IPS-20b (cell line): ENCODE results near the gene RGN.
"Not testable (repeated sequence)": the region's sequence is repeated elsewhere in the genome, so short reads cannot be mapped to it uniquely, and the experiment has no call there.

Experiments
- H3K27ac ChIP-seq: one replicate; pipeline ENCODE4 v1.5.1; 2013; ENCODE audit warnings: low read length
- H3K27me3 ChIP-seq: 2 replicates; pipeline ENCODE4 v1.6.1; 2013; ENCODE audit warnings: mild to moderate bottlenecking, low read length, inconsistent platforms; ENCODE audit not compliant: insufficient read depth
- H3K36me3 ChIP-seq: 2 replicates; pipeline ENCODE4 v1.6.1; 2013; ENCODE audit warnings: low read depth, mild to moderate bottlenecking, inconsistent platforms, low read length, moderate library complexity; ENCODE audit not compliant: insufficient read depth
- H3K4me1 ChIP-seq: 2 replicates; pipeline ENCODE4 v1.6.1; 2013; ENCODE audit warnings: mild to moderate bottlenecking, control low read depth, inconsistent platforms, low read length, moderate library complexity; ENCODE audit not compliant: insufficient read depth
- H3K4me3 ChIP-seq: 2 replicates; pipeline ENCODE4 v1.5.1; 2013; ENCODE audit warnings: mild to moderate bottlenecking, low read length, inconsistent platforms
- H3K9ac ChIP-seq: 2 replicates; pipeline ENCODE4 v1.6.1; 2013; ENCODE audit warnings: low read depth, mild to moderate bottlenecking, inconsistent platforms, low read length, moderate library complexity
- H3K9me3 ChIP-seq: 2 replicates; pipeline ENCODE4 v1.6.1; 2013; ENCODE audit warnings: mild to moderate bottlenecking, low read depth, low read length, inconsistent platforms; ENCODE audit not compliant: insufficient read depth

RGN gene

DNA sequence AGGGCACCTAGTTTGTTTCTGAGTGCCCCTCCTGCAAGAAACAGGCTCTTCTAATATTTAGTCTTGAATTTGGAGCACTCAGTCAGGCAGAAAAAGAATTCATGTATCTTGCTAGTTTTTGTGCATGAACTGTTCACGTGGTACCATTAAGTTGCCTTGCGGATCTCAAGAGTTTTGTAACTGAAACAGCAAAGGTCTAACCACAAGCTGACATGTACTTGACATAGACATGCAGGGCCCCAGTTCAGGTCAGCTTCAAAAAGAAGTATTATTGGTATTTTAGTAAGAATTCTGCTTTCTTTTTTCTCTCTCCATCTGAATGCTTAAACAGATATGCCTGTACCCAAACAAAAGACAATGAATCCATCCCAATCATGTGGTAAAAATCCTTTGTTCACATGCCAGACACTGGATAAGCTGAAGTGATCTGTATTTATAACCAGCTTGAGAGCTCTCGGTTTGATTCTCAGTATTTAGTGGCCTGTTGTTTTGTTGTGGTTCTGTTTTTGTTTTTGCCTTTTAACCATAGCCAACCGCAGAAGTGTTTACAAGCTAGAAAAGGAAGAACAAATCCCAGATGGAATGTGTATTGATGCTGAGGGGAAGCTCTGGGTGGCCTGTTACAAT is 13.0 kb downstream of the RGN start:
- Histone ChIP-seq H3K27me3 (no peaks in the 10 kb centered on the region), H3K27ac (no peak overlapping the region), H3K9me3 (no peaks in the 10 kb centered on the region), H3K4me3 (no peak overlapping the region), H3K9ac (no peak overlapping the region; the same call in 1 of the 2 replicates), H3K36me3 (no peaks in the 10 kb centered on the region), H3K4me1 (peaks cover 7% of the 10 kb centered on the region; the same call in 1 of the 2 replicates)

DNA sequence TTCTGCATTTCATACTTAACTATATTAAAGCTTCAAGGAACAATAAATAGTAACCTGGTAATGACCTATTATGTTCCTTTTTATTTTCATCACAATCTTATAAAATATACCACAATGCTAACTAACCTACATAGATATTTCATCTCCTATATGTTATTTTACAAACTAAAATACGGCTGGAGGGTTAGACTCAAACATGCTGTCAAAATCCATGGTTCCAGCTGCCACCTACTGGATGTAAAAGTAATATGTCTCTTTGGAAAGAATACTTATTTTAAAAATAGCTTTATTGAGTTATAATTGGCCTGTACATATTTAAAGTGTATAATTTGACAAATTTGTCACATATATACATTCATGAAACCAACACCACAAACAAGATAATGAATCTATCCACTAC is 15.0 kb downstream of the RGN start:
- no peaks in the 10 kb centered on the region for H3K36me3 ChIP-seq
- no peak overlapping the region for H3K27ac ChIP-seq
- H3K27me3 ChIP-seq = no peaks in the 10 kb centered on the region
- no peaks in the 10 kb centered on the region for H3K9me3 ChIP-seq
- H3K4me3 ChIP-seq = no peak overlapping the region
- no peak overlapping the region for H3K9ac ChIP-seq
- H3K4me1 ChIP-seq = peaks cover 10% of the 10 kb centered on the region; the same call in 1 of the 2 replicates

DNA sequence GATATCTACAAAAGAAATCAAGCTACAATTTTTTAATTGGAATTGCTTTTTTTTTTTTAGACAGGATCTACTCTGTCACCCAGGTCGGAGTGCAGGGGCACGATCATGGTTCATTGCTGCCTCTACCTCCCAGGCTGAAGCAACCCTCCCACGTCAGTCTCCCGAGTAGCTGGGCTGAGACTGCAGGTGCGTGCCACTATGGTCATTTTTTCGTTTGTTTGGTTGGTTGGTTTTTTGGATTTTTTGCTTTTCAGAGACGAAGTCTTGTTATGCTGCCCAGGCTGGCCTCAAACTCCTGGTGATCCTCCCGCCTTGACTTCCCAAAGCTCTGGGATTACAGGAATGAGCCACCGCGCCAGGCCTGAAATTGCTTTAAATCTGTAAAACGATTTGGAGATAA is 15.6 kb downstream of the RGN start:
- no peak overlapping the region for H3K9ac ChIP-seq

GRCh38 chrX:47097018-47097417 is 18.8 kb downstream of the RGN start:
- H3K36me3 ChIP-seq = no peaks in the 10 kb centered on the region
- H3K27me3 ChIP-seq = no peaks in the 10 kb centered on the region
- no peak overlapping the region for H3K9ac ChIP-seq
- H3K27ac ChIP-seq = no peak overlapping the region
- no peak overlapping the region for H3K4me3 ChIP-seq
- H3K9me3 ChIP-seq = no peaks in the 10 kb centered on the region
- H3K4me1 ChIP-seq = peaks cover 5% of the 10 kb centered on the region; the same call in 1 of the 2 replicates

More for the DNA sequence above, 15.6 kb downstream of the RGN start:
- no peaks in the 10 kb centered on the region for H3K27me3 ChIP-seq
- no peak overlapping the region for H3K4me3 ChIP-seq
- H3K36me3 ChIP-seq = no peaks in the 10 kb centered on the region
- H3K9me3 ChIP-seq = no peaks in the 10 kb centered on the region
- no peak overlapping the region for H3K27ac ChIP-seq
- H3K4me1 ChIP-seq = peaks cover 10% of the 10 kb centered on the region; the same call in 1 of the 2 replicates

DNA sequence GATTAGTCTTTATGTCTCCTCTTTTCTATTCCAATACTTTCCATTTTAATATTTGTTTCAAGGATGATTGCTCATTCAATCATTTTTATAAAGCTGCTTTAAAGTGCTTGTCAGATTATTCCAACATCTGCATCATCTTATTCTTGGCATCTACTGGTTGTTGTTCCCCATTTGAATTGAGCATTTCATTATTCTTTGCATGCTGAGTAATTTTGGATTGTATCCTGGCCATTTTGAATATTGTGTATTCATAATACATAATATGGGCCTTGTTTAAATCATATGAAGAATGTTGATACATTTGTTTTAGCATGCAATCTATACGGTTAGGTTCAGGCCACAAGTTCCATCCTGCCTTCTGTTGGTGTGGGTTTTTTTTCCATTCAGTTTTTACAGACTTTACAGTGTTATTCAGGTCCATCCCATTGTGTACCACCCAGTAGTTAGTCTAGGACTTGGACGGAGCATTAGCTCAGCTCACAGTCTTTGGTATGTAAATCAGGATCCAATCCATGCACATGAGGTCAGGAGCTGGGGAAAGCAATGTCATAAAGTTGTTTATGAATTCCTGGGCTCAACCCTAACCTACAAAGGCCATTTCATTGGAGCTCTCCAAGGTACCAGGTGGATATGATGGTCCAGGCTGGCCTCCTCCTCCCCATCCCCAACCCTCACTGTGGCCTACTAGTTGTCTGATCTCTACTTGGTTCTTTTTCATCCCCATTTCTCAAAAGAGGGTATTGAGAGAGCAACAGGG is 20.3 kb downstream of the RGN start:
- H3K9ac ChIP-seq = no peak overlapping the region
- H3K27ac ChIP-seq = no peak overlapping the region
- no peaks in the 10 kb centered on the region for H3K9me3 ChIP-seq
- H3K27me3 ChIP-seq = no peaks in the 10 kb centered on the region
- no peak overlapping the region for H3K4me3 ChIP-seq
- peaks cover 3% of the 10 kb centered on the region; the same call in 1 of the 2 replicates for H3K4me1 ChIP-seq
- no peaks in the 10 kb centered on the region for H3K36me3 ChIP-seq

DNA sequence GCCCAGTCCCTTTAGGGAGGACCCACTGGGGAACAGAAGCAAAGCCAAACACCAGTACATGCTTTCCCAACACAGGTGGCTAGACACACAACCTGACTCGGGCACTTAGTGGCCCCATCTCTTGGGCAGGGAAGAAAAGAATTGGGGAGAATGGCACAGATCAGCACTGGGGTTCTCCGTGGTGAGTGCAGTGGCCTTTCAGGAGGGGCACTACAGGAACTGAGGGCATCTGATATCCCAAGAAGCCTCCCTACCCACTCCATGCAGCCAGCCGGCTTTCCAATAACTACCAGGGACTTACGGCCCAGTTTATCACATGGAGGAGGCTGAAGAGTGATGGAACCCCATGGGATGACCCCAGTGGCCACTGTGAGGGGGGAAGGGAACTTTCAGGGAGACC is 23.0 kb downstream of the RGN start:
- H3K4me3 ChIP-seq = no peak overlapping the region
- H3K36me3 ChIP-seq = no peaks in the 10 kb centered on the region
- H3K27me3 ChIP-seq = no peaks in the 10 kb centered on the region
- no peak overlapping the region for H3K27ac ChIP-seq
- no peaks in the 10 kb centered on the region for H3K9me3 ChIP-seq
- peaks cover 3% of the 10 kb centered on the region; the same call in 1 of the 2 replicates for H3K4me1 ChIP-seq
- H3K9ac ChIP-seq = no peak overlapping the region

DNA sequence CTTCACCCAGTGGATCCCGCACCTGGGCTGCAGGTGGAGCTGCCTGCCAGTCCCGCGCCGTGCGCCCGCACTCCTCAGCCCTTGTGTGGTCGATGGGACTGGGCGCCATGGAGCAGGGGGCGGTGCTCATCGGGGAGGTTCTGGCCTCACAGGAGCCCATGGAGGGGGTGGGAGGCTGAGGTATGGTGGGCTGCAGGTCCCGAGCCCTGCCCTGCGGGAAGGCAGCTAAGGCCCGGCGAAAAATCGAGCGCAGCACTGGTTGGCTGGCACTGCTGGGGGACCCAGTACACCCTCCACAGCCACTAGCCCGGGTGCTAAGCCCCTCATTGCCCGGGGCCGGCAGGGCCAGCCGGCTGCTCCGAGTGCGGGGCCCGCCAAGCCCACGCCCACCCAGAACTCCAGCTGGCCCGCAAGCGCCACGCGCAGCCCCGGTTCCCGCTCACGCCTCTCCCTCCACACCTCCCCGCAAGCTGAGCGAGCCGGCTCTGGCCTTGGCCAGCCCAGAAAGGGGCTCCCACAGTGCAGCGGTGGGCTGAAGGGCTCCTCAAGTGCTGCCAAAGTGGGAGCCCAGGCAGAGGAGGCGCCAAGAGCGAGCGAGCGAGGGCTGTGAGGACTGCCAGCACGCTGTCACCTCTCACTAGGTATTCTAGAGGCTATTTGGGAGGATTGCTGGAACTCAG is 32.8 kb downstream of the RGN start:
- H3K36me3 ChIP-seq, H3K4me3 ChIP-seq, H3K27me3 ChIP-seq, H3K4me1 ChIP-seq, H3K9ac ChIP-seq, H3K27ac ChIP-seq, H3K9me3 ChIP-seq: not testable (repeated sequence)

DNA sequence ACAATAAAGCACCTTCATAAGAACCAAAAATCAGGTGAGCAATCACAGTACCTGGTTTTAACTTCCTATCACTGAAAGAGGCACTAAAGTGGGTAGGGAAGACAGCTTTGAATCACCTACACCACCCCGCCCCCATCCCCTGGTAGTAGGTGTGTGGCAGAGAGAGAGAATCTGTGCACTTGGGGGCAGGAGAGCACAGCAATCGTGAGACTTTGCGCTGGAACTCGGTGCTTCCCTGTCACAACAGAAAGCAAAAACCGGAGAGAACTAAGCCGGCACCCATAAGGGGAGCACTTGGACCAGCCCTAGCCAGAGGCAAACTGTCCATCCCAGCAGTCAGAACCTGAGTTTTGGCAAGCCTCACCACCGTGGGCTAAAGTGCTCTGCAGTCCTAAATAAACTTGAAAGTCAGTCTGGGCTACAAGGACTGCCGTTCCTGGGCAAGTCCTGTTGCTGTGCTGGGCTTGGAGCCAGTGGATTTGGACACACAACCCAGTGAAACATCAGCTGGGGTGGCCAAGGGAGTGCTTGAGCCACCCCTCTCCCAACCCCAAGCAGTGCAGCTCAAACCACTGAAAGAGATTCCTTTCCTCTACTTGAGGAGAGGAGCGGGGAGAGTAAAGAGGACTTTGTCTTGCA is 34.2 kb downstream of the RGN start:
- H3K9ac ChIP-seq = no peak overlapping the region
- H3K36me3 ChIP-seq = no peaks in the 10 kb centered on the region
- H3K9me3 ChIP-seq = no peaks in the 10 kb centered on the region
- H3K4me3 ChIP-seq = no peak overlapping the region
- H3K4me1 ChIP-seq = no peaks in the 10 kb centered on the region
- H3K27ac ChIP-seq = no peak overlapping the region
- H3K27me3 ChIP-seq = no peaks in the 10 kb centered on the region

DNA sequence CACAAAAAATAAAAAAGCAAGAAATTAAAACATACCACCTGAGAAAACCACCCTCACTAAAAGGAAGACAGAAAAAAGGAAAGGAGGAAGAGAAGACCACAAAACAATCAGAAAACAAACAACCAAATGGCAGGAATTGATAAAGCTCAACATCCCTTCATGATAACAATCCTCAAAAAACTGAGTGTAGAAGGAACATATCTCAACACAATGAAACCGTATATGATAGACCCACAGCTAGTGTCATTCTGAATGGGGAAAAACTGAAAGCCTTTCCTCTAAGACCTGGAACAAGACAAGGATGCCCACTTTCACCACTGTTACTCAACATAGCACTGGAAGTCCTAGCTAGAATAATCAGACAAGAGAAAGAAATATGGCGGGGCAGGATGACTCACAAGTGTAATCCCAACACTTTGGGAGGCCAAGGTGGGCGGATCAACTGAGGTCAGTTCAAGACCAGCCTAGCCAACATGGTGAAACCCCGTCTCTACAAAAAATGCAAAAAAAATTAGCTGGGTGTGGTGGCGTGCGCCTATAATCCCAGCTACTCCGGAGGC is 38.4 kb downstream of the RGN start:
- H3K27ac ChIP-seq, H3K9ac ChIP-seq, H3K9me3 ChIP-seq, H3K27me3 ChIP-seq, H3K36me3 ChIP-seq, H3K4me1 ChIP-seq, H3K4me3 ChIP-seq: not testable (repeated sequence)

GRCh38 chrX:47124466-47124865 is 46.2 kb downstream of the RGN start:
- H3K9ac ChIP-seq, H3K4me3 ChIP-seq, H3K9me3 ChIP-seq, H3K27me3 ChIP-seq, H3K27ac ChIP-seq, H3K36me3 ChIP-seq, H3K4me1 ChIP-seq: not testable (repeated sequence)

DNA sequence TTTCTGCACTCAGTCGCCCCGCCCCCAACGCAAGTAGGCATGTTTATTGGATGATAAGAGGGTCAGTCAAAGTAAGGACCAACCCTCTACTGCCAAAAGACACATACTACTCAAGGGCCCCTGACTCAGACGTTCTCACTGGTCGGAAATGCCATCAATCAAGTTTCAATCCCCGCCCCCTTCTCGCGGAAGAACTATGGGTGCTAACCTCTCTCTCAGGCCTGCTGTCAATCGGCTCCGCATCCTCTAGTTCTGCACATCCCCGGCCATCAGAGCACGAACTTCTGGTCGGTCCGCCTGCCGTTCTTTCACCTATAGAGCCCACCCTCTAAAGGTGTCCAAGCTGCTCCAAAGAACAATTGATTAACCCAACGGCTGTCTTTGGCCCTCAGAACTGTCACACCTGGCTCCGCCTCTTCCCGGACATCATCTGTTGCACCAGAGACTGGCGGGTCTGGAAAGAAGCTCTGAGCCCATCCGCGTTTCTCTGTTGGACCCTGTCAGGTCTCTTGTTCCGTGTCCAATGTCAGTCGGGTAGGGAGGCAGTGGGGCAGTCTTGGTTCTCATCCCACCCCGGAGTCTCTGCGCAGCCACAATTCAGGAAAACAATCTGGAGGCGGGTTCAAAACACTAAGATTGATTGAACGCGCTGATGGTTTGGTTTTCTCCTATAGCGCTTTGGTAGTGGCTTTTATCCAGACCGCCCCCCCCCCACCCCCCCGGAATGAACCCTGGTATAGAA is 51.1 kb downstream of the RGN start:
- H3K4me3 ChIP-seq = peak overlapping the region; percentile 83
- no peaks in the 10 kb centered on the region for H3K4me1 ChIP-seq
- H3K9ac ChIP-seq = peak overlapping the region; percentile 41; the same call in 1 of the 2 replicates
- no peak overlapping the region for H3K27ac ChIP-seq
- H3K36me3 ChIP-seq = no peaks in the 10 kb centered on the region
- H3K9me3 ChIP-seq = no peaks in the 10 kb centered on the region
- H3K27me3 ChIP-seq = no peaks in the 10 kb centered on the region
